KG1 (cell line): ENCODE measurements around the gene MALRD1.

Experiments used
- DNase-seq: peaks from one replicate; lab custom pipeline; 2025; lab: John Stamatoyannopoulos, UW

Gene MALRD1

DNA sequence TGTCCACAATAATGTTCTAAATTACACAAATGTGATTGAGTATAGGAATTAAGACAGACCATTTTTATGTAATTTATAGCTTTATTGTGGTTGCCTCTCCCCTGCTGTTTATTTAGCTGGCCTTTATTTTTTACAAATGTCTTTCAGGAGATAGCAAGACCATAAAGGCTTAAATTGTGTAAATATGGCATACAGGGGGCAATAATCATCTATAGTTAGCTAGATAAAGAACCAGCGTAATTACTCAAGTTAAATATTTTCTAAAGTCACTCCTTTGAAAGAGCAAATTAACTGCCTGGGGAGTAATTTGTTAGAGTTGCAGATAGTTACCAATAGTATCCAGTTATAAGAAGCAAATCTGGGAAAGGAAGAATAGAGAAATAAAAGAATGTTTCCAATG, at the start of gene MALRD1:
MALRD1 (plus strand) TSS at position 313 of the 400 bp plus-strand sequence. CDS start 138 bp downstream, outside the sequence.
- no peak for DNase-seq

DNA sequence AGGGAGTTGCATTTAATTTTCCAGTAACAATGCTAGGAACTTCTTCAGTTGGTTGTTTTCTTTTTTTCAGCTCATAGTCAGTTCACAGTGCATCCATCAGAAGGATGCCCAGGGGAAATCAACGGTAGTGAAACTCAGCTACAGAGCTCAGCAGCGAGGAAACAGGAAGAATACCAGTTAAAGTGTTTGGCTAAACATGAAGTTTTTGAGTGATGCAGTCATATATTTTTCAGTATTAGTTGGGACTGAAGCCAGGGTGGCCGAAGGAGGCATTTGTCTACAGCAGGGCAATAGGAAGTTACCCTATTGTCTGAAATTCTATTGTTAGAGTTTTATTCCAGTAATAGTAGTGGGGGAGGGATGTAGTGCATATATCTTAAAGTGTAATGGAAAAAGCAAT, 45.3 kb upstream of the MALRD1 start:
- DNase-seq, result no peak

DNA sequence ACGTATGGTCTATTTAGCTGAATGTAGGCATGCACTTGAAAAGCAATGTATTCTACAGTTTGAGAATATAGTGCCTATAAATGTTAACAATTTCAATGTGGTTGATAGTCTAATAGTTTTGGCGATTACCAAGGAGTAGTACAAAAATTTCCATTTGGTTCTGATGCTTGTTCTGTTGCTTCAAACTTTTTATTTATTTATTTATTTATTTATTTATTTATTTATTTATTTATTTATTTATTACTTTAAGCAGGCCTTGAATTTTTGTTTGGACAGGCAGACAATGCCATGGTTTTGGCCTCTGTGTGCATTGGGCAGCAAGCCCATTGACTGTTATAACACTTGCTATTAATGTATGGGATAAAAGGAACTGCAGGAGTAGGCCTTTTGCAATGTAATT, 36.5 kb upstream of the MALRD1 start:
- no peak for DNase-seq

DNA sequence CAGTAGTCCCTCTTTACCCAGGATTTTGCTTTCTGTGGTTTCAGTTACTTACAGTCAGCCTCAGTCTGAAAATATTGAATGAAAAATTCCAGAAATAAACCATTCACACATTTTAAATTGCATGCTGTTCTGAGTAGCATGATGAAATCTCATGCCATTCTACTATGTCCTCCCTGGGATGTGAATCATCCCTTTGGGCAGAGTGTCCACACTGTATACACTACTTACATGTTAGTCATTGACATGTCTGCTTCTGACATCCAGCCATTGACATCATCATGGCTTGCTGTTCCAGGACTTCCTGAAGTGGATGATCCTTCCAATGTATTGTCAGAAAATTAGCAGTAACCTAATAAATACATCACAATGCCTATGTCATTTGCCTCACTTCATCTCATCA, 34.6 kb upstream of the MALRD1 start:
- DNase-seq, result no peak

DNA sequence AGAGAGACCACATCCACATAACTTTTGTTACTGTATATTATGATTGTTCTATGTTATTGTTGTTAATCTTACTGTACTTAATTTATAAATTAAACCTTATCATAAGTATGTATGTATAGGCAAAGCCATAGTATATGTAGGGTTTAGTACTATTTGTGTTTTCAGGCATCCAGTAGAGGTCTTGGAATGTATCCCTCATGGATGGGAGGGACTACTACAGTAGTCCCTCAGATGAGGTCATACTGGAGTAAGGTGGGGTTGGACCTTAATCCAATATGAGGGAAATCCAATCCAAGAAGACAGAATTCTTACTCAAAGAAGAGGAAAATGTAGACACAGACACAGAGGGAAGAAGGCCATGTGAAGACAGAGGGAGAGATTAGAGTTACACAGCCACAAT, 34.1 kb upstream of the MALRD1 start:
- DNase-seq, result no peak

DNA sequence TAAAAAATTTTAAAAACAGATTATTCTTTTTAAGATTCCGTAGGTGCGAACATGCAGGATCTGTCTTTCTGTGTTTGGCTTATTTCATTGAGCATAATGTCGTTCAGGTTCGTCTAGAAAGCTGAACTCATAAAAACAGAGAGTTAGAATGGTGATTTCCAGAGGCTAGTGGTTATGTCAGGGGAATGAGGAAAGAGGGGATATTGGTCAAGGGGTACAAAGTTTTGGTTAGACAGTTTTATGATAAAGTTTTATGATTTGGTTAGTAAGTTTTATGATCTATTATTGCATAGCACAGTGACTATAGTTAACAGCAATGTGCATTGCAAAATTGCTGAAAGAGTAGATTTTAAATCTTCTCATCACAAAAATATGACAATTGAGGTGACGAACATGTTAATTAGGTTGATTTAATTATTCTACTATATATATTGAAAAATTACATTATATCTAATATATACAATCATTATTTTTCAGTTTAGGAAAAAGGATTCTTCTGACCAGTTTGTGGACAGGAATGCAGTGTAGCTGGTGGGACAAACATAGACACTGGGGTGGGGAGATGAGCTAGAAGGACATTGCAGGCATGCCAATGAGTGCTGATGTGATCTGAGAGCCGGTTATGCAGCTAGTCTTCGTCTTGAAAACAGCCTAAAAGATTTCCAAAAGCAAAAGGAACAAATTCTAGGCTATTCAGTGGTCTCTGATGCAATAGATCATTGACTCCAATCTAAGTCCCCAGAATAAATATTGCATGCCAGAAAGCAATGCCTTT, 31.3 kb upstream of the MALRD1 start:
- DNase-seq, result no peak

DNA sequence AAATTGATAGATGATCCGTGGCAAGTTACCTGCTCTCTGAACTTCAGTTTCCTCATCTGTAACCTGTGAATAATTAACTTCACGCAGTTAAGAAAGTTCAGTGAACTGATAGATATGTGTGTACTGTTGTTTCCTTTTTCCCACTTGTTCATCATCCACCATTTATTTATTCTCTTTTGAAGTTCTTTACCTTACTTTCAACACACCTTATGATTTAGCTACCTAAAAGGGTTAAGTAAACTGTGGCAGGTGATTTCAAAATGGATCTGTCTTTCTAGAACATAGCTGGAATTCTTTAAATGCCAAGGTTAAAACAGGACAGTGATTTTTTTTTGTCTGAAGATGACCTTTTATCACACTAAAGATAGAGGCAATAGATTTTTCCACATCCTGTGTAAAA, 27.4 kb upstream of the MALRD1 start:
- DNase-seq, result no peak

DNA sequence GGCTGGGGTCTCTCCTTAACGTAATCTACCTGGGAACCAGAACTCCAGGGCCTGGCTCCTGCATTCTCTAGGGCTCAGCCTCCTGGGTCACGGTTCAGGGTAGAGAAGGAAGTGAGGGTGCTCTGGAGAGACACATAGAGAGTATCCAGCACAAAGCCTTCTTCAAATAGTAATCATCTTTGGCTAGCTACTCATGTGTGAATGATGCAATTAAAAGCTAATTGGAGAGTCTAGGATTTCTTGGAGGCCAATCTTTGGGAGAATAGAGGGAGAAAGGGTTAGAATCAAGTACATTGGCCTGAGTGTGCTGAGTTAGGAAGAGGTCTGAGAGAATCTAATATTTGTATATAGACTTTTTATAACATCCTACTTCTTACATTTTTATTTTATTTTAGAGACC, 24.0 kb upstream of the MALRD1 start:
- no peak for DNase-seq

DNA sequence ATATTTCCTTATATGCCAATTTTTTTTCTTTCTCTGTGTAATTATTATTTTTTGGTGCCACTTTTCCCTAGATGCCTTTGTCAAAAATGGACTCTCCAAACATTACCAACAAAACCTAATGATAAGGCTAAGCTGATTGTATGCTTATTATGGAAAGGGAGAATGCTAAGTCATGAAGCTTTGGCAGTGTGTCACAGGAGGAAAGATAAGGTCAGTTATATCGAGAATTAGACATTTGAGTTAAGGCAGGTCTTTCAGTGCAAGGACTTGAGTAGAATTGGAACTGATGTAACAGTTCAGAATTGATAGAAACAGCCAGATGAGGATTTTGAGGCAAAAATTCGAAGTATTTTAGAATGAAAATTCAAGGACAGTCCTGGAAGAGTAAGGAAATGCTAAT, 16.8 kb upstream of the MALRD1 start:
- DNase-seq, result no peak

DNA sequence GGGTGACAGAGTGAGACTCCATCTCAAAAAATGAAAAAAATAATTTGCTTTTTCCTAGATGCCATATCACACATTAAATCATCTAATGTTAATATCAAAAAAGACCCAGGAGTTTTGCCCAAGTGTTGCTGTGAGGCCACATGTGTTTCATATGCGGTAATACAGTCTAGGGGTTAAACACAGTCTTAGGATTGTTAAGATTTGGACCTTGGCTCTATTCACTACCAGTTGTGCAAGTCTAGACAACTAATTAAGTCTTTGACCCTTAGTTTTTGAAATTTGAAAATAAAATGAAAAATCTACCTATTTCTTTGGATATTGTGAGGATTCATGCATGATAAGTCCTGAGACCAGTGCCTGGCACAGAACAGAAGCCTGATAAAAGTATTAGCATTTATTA, 14.9 kb upstream of the MALRD1 start:
- DNase-seq, result no peak

DNA sequence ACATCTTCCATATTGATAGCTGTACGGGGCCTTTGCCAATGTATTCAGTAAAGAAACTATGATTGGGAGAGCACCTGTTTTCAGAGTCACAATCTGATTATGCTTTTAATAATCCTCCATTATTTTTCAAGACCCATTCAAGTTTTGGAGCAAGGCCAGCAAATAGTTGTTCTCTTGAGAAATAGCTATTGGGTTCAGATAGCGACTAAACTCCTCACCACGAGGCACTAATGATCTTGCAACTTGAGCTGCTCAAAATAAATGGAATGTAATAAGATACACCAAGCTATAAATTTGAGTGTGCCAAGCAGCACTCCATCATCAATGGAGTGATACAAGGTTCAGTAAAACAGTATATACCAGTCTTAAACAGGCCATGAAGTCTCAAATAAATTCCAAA, 7.4 kb upstream of the MALRD1 start:
- DNase-seq, result no peak

DNA sequence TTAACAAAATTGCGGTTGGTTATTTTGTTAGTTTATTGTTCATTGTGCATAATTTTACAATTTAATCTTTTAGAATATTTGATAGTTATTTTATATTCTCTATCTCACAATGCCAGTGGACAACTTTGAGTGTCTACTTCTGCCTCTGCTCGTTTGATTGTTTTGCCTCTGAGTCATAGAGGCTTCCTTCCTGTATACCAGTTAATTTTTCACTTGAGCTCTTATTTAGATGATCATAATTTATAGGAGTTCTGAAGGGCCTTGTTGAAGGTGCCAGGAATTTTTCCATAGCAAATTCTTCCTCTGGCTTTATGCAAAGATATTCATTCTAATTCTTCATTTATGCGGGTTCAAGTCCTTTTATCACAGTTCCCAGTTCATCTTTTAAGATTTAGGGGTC, 5.2 kb upstream of the MALRD1 start:
- no peak for DNase-seq

DNA sequence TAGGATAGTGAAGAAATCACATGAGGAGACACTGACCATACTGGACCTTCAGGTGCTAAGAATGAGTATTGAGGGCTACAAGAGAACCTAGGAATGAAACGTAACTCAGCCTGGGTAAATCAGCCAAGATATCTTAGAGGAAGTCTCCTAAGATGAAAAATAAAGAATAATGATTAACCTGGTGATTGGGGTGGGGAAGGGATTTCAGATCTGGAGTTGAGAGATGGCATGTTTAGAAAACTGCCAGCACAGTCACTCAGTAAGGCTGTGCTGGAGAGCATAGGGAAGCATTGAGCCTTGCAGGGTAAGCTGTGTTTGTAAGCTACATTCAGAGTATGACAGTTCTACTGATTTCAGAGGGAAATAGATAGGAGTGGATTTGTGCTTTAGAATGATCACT, 1.9 kb upstream of the MALRD1 start:
- no peak for DNase-seq

DNA sequence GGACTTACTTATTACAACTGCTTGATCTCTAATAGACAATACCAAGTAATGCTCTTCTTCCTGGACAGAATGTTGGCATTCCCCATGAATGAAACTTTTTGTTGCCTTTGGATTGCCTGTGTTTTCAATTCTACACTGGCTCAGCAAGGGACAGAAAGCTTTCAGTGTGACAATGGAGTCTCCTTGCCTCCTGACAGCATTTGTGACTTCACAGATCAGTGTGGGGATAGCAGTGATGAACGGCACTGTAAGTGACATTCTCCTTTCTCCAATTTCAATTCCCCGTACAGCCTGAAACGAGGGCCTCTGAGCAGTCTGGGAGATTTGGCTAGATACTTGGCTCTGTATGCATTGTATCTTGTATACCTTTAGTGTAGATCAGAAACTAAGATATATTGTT, 290 bp downstream of the MALRD1 start:
- no peak for DNase-seq

DNA sequence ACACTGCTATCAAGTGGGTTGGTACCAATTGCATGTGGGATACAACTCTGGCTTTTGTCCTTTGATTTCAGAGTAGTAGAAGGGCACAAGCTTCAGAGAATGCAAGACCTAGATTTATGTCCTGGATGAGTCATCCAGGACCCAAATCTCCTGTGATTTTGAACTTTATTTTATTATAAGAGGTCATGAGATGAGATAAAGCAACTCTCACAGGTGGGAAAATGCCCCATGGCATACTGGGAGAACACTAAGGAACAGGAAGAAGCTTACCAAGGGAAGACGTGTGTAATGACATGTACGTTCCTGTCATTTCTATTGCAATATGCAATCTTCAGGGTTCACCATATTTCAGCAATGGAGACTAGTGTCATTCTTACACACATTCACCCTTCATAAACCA, 966 bp downstream of the MALRD1 start:
- DNase-seq, result no peak

DNA sequence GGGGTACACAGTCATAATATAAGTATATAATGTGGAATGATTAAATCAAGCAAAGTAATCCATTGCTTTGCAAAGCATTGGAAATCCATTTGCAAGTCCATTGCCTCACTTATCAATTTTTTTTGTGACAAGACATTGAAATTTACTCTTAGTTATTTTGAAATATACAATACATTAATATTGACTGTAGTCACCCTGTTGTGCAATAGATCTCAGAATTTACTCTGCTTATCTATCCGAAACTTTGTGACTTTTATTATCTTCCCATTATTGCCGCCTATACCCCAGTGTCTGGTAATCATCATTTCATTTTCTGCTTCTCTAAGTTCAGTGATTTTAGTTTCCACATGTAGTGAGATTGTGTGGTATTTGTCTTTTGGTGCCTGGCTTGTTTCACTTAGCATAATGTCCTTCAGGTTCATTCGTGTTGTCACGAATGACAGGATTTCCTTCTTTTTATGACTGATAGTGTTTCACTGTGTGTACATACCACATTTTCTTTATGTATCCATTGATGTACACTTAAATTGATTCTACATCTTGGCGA, 5.8 kb downstream of the MALRD1 start:
- DNase-seq, result no peak

DNA sequence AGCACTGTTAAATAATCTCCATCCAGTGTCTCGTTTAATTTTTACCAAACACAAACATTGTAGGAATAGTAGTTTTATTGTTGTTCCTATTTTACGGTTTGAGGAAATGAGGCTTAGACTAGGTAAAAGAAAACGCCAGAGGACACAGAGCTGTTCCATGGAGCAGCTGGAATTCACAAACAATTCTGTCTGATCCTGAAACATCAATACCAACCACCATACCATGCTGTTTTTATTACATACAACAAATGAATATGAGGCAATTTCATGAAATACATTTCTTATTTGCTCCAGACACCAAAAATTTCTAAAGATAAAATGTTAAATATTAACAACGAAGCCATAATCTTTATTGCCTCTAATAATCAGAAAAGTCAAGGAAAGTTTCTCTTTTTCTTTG, 9.4 kb downstream of the MALRD1 start:
- no peak for DNase-seq

DNA sequence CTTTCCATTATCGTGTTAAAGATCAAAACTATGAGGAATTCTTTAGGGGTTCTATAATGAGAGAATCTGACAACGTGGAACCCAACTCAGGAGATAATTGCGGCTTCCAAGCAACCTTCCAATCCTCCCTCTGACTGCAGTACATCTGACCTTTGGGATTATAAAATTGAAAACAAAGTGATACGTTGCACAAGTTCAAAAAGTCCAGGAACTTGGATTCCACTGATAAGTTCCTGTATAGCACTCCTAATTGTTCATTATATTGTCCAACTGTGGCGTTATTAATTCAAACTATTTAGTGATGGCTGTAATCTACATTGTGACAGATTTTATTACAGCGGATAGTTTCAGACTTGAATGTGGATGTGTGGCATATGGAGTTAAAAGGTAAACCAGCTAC, 15.4 kb downstream of the MALRD1 start:
- no peak for DNase-seq

DNA sequence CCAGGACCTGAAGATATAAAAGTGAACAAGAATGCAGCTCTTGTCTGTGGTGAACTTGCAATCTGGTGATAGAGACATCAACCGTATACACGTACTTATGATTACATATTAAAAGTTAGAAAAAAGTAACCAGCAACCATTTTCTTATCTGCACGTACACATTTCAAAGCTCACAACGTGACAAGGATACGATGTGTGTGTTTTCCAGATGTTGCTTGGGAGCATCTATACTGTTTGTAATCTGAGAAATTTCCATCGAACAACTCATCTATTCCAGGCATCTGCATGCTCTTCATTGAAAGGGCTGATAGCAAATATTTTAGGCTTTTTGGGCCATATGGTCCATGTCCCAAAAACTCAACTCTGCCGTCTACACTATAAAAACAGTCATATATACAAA, 23.3 kb downstream of the MALRD1 start:
- no peak for DNase-seq

DNA sequence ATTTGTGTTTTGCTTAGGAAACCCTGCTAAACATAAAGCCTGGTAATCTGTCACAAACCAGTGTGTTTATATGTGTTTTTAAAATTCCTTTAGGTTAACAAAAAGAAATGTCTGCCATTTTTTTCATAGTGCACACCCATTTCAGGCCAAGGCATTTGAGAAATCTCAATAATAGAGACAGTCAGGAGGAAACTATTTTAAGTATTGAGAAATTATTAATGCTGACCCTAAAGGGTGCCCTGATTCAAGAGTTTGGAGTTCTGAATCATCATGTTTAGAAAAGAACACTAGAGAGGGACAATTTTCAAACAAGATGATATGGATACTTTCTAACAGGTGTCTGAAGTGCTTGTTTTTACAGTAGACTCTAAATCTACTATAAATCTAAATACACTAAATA, 28.7 kb downstream of the MALRD1 start:
- no peak for DNase-seq

DNA sequence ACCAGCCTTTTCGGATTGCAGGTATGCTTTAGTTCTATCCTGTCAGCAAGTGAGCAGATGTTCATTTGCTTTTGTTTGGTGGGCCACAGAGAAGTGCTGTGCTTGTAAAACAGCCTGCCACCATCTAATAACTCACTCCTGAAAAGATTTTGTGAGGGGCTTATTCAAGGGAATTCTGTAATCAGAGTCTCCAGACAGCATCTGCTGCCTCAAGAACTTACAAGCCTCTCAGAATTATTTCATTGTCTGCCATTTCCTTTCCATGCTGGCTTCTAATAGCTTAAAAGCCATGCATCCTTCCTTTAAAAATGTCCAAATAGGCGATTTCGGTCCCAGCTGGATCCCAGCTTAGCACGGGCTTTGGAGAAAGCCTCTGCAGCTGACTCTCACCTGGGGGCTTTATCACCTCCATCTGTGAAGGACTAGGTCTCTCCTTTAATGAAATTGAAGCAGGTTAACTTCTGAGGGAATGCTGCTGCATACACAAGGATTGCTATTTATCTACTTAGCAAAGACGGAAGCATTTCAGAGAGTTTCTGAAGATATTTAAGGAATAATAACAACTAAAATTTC, 48.0 kb downstream of the MALRD1 start:
- DNase-seq, result no peak

DNA sequence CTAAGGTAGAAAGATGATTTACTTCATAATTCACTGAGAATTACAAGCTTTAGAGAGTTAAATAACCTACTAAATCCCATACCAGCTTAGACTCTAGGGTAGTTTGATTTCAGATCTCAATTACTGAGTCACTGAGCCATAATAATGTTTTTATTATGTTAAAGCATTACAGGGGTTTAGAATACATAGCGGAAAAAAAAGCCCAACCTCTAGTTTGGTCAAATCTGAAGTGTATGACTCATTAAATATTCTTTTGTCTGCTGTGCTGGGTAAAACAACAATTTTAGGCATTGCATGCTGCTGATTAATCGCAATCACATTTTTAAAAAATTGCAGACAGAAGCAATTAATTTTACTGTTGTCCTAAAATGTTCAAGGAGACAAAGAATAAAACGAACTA, 48.5 kb downstream of the MALRD1 start:
- DNase-seq, result no peak

DNA sequence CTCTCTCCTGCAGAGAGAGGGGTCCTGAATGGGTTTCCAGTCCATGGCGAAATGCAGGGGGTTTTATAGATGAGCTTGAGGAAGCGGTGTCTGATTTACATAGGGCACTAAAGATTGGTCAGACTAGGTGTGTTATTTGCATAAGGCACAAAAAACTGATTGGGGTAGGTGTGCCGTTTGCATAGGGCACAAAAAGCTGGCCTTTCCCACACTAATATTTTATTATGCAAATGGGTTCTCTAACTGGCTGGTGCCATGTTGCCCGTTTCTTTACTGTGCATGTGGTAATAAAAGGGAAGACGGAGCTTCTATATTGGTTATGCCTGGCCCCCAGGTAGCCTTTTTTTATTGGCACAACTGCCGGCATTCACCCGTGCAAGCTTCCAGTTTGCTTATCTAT, 50.2 kb downstream of the MALRD1 start:
- DNase-seq, result no peak

DNA sequence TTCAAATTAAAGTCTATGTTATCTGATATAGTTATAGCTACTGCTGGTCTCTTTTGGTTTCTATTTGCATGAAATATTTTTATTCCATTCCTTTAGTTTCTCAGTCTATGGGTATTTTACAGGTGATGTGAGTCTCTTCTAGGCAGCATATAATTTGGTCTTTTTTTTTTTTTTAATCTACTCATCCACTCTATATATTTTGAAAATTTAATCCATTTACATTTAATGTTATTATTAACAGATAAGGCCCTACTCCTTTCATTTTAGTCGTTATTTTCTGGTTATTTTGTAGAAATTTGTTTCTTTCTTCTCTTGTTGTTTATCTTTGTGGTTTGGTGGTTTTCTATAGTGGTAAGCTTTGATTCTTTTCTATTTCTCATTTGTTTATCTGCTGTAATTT, 58.8 kb downstream of the MALRD1 start:
- DNase-seq, result no peak
